Activated CD8-positive, alpha-beta memory T cell treated with anti-CD3 and anti-CD28 coated beads for 1 hour (primary cell): ENCODE measurements around the gene KDELR3.

ENCODE experiments used
- DNase-seq, 2 donors: peaks; one replicate each; pipeline ENCODE4 v3.0.0-alpha.2; 2020; ENCODE audit warnings: low read depth in 1 of 2; ENCODE audit errors: extremely low read depth in 1 of 2

KDELR3 gene

GRCh38 chr22:38510416-38510970 lies 42.6 kb downstream of the KDELR3 start:
- DNase-seq, result no peak

- no peak for DNase-seq
Observed at GRCh38 chr22:38513063-38513462, 45.2 kb downstream of the KDELR3 start.

- no peak for DNase-seq
Observed at GRCh38 chr22:38518620-38519019, 50.7 kb downstream of the KDELR3 start.

- no peak for DNase-seq
Observed at GRCh38 chr22:38519453-38520250, 51.8 kb downstream of the KDELR3 start.

- no peak for DNase-seq
Observed at GRCh38 chr22:38523029-38523428, 55.1 kb downstream of the KDELR3 start.

GRCh38 chr22:38523479-38523878 lies 55.6 kb downstream of the KDELR3 start:
- DNase-seq, result no peak

GRCh38 chr22:38524429-38524828 lies 56.5 kb downstream of the KDELR3 start:
- DNase-seq, result no peak

- DNase-seq, result no peak
Observed at GRCh38 chr22:38531251-38531938, 63.5 kb downstream of the KDELR3 start.
